Adipocyte (in vitro differentiated cells): ENCODE data around the gene COPZ2.

Experiments
- DNase-seq: peaks from one replicate; pipeline ENCODE4 v3.0.0-alpha.2; 2015; ENCODE audit warnings: low read depth
- H3K27me3 ChIP-seq: replicated peaks from 2 replicates; pipeline ENCODE4 v1.7.0; 2013; ENCODE audit warnings: mild to moderate bottlenecking, low read length, moderate library complexity; ENCODE audit not compliant: control insufficient read depth, insufficient read depth
- H3K36me3 ChIP-seq: 2 replicates; pipeline ENCODE4 v1.7.0; 2013; ENCODE audit warnings: low read length, mild to moderate bottlenecking, moderate library complexity; ENCODE audit not compliant: control insufficient read depth, insufficient read depth, severe bottlenecking
- H3K4me1 ChIP-seq: 2 replicates; pipeline ENCODE4 v1.7.0; 2013; ENCODE audit warnings: mild to moderate bottlenecking, low read length, moderate library complexity; ENCODE audit not compliant: control insufficient read depth, insufficient read depth
- H3K4me3 ChIP-seq: 2 replicates; pipeline ENCODE4 v1.7.0; 2013; ENCODE audit warnings: mild to moderate bottlenecking, low read length, moderate library complexity
- H3K9ac ChIP-seq: 2 replicates; pipeline ENCODE4 v1.7.0; 2013; ENCODE audit warnings: mild to moderate bottlenecking, low read length, moderate library complexity
- H3K9me3 ChIP-seq: 2 replicates; pipeline ENCODE4 v1.7.0; 2013; ENCODE audit warnings: mild to moderate bottlenecking, low read length, moderate library complexity; ENCODE audit not compliant: control insufficient read depth

COPZ2 gene

DNA sequence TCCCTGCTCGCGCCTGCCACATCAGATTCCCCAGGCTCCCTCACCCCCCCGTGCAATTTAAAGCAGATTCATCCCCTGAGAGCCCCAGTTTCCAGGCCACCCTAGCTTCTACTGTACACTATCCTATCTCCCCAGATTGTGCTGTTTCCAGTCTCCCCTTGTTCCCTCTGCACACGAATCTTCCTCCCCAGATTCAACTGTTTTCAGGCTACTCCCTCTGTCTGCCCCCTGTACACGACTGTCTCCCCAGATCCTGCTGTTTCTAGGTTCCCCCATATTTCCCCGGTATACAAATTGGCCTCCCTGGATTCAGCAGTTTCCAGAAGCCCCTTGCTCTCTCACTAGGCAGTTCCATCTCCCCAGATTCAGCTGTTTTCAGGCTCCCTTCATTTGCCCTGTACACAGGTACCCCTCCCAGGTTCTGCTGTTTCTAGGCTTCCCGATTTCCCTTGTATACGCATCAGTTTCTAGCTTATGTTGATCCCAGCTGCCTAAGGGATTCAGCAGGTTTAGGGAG is 22.9 kb downstream of the COPZ2 start:
- peaks cover 7% of the 10 kb centered on the region for H3K4me1 ChIP-seq
- no peak overlapping the region for H3K4me3 ChIP-seq
- no peak for DNase-seq
- H3K36me3 ChIP-seq, result no peaks in the 10 kb centered on the region
- no peak overlapping the region for H3K9ac ChIP-seq
- peaks cover 4% of the 10 kb centered on the region for H3K27me3 ChIP-seq
- H3K9me3 ChIP-seq, result no peaks in the 10 kb centered on the region

DNA sequence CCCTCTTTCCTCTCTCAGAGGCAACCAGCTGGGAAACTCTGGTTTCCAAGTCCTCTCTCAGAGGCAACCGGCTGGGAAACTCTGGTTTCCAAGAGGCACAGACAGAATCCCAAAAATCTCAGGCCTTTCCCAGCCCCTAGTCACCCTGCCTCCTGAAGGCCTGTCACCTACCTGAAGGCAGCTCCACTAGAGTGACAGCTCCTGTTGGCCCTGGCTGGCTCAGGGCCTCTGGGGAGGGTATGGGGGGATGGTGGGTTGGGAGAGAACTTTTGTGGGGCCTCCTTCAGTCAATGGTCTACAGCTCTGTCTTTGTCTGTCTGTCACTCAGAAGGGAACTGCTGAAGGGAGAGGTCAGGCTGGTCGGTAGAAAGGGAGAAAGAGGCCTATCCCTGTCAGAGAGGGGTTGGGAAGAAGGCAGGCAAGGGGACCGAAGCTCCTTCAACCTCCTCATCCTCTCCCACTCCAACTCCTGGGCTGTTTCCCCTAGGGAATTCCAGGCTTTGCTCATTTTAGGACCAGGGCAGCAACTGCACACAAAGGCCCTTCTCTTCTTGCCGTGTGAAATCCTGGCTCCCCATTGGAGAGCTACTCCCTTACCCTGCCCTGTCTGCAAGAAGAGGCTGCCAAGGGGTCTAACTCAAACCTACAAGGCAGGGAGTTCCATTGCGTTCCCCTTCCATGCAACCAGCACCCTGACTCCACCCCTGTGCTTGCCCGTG is 23.6 kb downstream of the COPZ2 start:
- peaks cover 7% of the 10 kb centered on the region for H3K4me1 ChIP-seq
- H3K36me3 ChIP-seq, result no peaks in the 10 kb centered on the region
- H3K27me3 ChIP-seq, result peaks cover 4% of the 10 kb centered on the region
- no peaks in the 10 kb centered on the region for H3K9me3 ChIP-seq
- no peak for DNase-seq
- no peak overlapping the region for H3K4me3 ChIP-seq
- H3K9ac ChIP-seq, result no peak overlapping the region

- Histone ChIP-seq H3K9me3 (no peaks in the 10 kb centered on the region), H3K4me3 (no peak overlapping the region), H3K36me3 (no peaks in the 10 kb centered on the region), H3K27me3 (peaks cover 4% of the 10 kb centered on the region), H3K9ac (no peak overlapping the region), H3K4me1 (peaks cover 15% of the 10 kb centered on the region)
- DNase-seq, result no peak
Observed at GRCh38 chr17:48012654-48013053, 24.9 kb downstream of the COPZ2 start.

GRCh38 chr17:48012151-48012520 is 25.5 kb downstream of the COPZ2 start:
- Histone ChIP-seq H3K4me1 (peaks cover 15% of the 10 kb centered on the region), H3K9me3 (no peaks in the 10 kb centered on the region), H3K4me3 (peak overlapping the region; percentile 66), H3K9ac (peak overlapping the region; percentile 8), H3K27me3 (peaks cover 4% of the 10 kb centered on the region), H3K36me3 (no peaks in the 10 kb centered on the region)
- peak; percentile 58 for DNase-seq

- no peak for DNase-seq
- peaks cover 18% of the 10 kb centered on the region for H3K4me1 ChIP-seq
- H3K9me3 ChIP-seq, result no peaks in the 10 kb centered on the region
- H3K36me3 ChIP-seq, result no peaks in the 10 kb centered on the region
- peak overlapping the region; percentile 8 for H3K9ac ChIP-seq
- H3K4me3 ChIP-seq, result peak overlapping the region; percentile 66
- peaks cover 4% of the 10 kb centered on the region for H3K27me3 ChIP-seq
Observed at GRCh38 chr17:48011405-48012150, 26.0 kb downstream of the COPZ2 start.

DNA sequence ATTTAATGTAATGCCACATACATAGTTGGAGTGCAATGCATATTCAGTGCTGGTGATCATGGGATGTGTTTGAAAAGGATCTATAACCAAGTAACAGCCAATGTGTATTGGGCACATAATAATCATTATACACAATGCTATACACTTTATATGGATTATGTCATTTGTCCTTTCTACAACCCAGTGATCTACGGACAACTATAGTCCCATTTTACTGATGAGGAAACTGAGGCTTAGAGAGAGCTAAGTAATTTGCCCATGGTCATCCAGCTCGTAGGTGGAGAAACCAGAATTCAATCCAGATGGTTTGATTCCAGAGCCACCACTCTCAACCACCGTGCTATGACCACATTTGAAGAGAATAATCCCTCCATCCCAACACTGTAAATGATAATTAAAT is 27.4 kb downstream of the COPZ2 start:
- Histone ChIP-seq H3K36me3 (no peaks in the 10 kb centered on the region), H3K4me1 (peaks cover 21% of the 10 kb centered on the region), H3K9me3 (no peaks in the 10 kb centered on the region), H3K4me3 (no peak overlapping the region), H3K27me3 (peaks cover 4% of the 10 kb centered on the region), H3K9ac (no peak overlapping the region)
- no peak for DNase-seq

GRCh38 chr17:48006936-48007709 is 30.5 kb downstream of the COPZ2 start:
- peaks cover 31% of the 10 kb centered on the region for H3K4me1 ChIP-seq
- H3K36me3 ChIP-seq, result no peaks in the 10 kb centered on the region
- no peaks in the 10 kb centered on the region for H3K27me3 ChIP-seq
- H3K4me3 ChIP-seq, result no peak overlapping the region
- H3K9ac ChIP-seq, result no peak overlapping the region
- no peaks in the 10 kb centered on the region for H3K9me3 ChIP-seq
- DNase-seq, result no peak

DNA sequence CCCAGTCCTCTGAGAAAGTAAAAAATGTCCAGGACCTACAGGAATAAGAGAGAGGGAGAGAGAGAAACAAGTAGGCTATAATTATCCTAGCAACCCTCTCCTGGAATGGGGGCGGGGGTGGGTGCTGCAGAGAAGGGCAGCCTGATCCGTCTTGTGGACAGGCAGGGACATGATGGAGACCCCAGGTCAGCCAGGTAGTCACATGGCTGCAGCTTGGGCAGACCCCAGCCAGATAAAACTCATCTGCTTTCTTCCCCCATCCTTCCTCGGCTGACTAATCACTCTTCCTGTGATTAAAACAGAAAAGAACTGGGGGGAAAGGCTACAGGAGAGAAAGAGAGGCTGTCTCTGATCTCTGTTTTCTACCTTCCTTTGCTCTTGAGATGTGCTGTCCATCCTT is 32.6 kb downstream of the COPZ2 start:
- Histone ChIP-seq H3K9me3 (no peaks in the 10 kb centered on the region), H3K36me3 (no peaks in the 10 kb centered on the region), H3K9ac (no peak overlapping the region), H3K27me3 (no peaks in the 10 kb centered on the region), H3K4me1 (peaks cover 33% of the 10 kb centered on the region), H3K4me3 (no peak overlapping the region)
- DNase-seq, result no peak

DNA sequence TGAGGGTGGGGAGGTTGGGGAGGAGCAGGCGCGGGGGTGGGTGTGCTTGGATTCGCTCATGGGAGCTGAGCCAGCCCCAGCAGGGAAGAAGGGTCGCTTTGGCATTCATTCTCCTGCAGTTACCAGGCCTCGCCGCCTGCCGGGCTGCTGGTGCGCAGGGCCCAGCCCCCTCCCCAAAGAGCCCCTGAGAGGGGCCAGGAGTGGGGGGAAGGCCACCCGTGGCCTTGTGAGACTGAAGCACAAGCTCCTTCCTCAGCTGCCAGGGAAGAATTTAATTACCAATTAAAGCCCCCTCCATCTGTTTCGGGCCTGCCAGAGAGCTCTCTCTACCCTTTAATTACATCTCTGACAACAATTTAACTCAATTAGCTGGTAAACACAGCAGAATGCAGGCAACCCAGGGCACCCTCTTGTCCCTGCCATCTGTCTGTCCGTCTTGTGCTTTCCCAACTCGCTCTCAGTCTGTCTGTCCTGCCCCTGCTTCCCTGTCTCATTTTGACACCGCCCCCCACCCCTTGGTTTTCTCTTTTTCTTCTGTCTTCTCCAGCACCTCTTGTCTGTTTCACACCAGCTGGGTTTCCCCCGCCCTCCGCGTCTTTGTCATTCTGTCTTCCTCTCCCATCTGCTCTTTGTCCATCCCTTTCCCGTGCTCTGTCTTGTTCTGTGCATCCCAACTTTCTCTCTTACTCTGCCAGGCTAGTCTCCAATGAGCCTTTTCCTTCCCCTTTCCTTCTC is 34.0 kb downstream of the COPZ2 start:
- DNase-seq, result no peak
- Histone ChIP-seq H3K4me3 (no peak overlapping the region), H3K4me1 (peaks cover 29% of the 10 kb centered on the region)

GRCh38 chr17:48002916-48003416 is 34.6 kb downstream of the COPZ2 start:
- Histone ChIP-seq H3K4me1 (peaks cover 25% of the 10 kb centered on the region), H3K36me3 (no peaks in the 10 kb centered on the region), H3K9me3 (no peaks in the 10 kb centered on the region), H3K4me3 (no peak overlapping the region), H3K27me3 (no peaks in the 10 kb centered on the region), H3K9ac (peak overlapping the region; percentile 77)
- DNase-seq, result peak; percentile 32

More for the DNA sequence above, 34.0 kb downstream of the COPZ2 start:
- Histone ChIP-seq H3K9ac (no peak overlapping the region), H3K36me3 (no peaks in the 10 kb centered on the region), H3K9me3 (no peaks in the 10 kb centered on the region), H3K27me3 (no peaks in the 10 kb centered on the region)
